GM23248 (cell line): ENCODE measurements around the gene SLC38A5. TPM values are rescaled to one million over a fixed set of nuclear protein-coding genes. Genes with fewer than 3 reads are reported as not detected.

Source experiments
- polyA plus RNA-seq: library from polyadenylated mRNA; unstranded; fragments of >200 nt; fragmentation: Nextera tagmentation; extraction: Ambion mirVana; gene quantifications from 2 replicates; pipeline ENCODE4 v1.2.1, GENCODE V29; 2016
- small RNA-seq: library from RNA; depleted of rRNA; stranded (forward); fragments of <200 nt; gene quantifications from one replicate; pipeline ENCODE3, GENCODE V24; 2014; ENCODE audit warnings: low read depth, low replicate concordance
- total RNA-seq: library from RNA; depleted of rRNA; stranded (reverse); fragments of >200 nt; shearing (Covaris generic); gene quantifications from 2 replicates; pipeline ENCODE4 v1.2.3, GENCODE V29; 2014; rRNA removed

SLC38A5 gene
- total and polyA plus RNA-seq, 2 experiments from 2014 or later: 32.4 to 35.3 TPM

Small RNAs within 50 kb of the gene (small RNA-seq; reads per million reads assigned to genes)
- gene AL606490.4: not detected

Other genes with a start within 250 kb of the SLC38A5 start
- gene SSX1, start 214.9 kb downstream of the SLC38A5 start, total RNA-seq: not detected in 2 replicates
- gene SSX1, start 214.9 kb downstream of the SLC38A5 start, polyA plus RNA-seq: not detected in 2 replicates
- gene SSX3, start 113.6 kb downstream of the SLC38A5 start, total RNA-seq: not detected in 2 replicates
- gene SSX3, start 113.6 kb downstream of the SLC38A5 start, polyA plus RNA-seq: not detected in 2 replicates
- not detected in 2 replicates for gene SSX4, start 86.7 kb downstream of the SLC38A5 start, total RNA-seq
- not detected in 2 replicates for gene SSX4, start 86.7 kb downstream of the SLC38A5 start, polyA plus RNA-seq
- not detected in 2 replicates for gene SSX4B, start 58.3 kb downstream of the SLC38A5 start, total RNA-seq
- gene SSX4B, start 58.3 kb downstream of the SLC38A5 start, polyA plus RNA-seq: not detected in 2 replicates
- 95.2 and 152 TPM in 2 replicates for gene FTSJ1, start 5.9 kb upstream of the SLC38A5 start, total RNA-seq
- 64.9 and 70.6 TPM in 2 replicates for gene FTSJ1, start 5.9 kb upstream of the SLC38A5 start, polyA plus RNA-seq
- 15.4 and 32.2 TPM in 2 replicates for gene PORCN, start 38.7 kb upstream of the SLC38A5 start, total RNA-seq
- gene PORCN, start 38.7 kb upstream of the SLC38A5 start, polyA plus RNA-seq: 20.3 and 22.9 TPM in 2 replicates
- gene EBP, start 51.5 kb upstream of the SLC38A5 start, total RNA-seq: 17.0 and 21.1 TPM in 2 replicates
- 45.0 and 48.3 TPM in 2 replicates for gene EBP, start 51.5 kb upstream of the SLC38A5 start, polyA plus RNA-seq
- 7.9 and 8.2 TPM in 2 replicates for gene TBC1D25, start 69.5 kb upstream of the SLC38A5 start, total RNA-seq
- 8.5 and 8.6 TPM in 2 replicates for gene TBC1D25, start 69.5 kb upstream of the SLC38A5 start, polyA plus RNA-seq
- 188 and 210 TPM in 2 replicates for gene RBM3, start 104.2 kb upstream of the SLC38A5 start, total RNA-seq
- gene RBM3, start 104.2 kb upstream of the SLC38A5 start, polyA plus RNA-seq: 143 and 150 TPM in 2 replicates
- 120 and 149 TPM in 2 replicates for gene WDR13, start 127.2 kb upstream of the SLC38A5 start, total RNA-seq
- gene WDR13, start 127.2 kb upstream of the SLC38A5 start, polyA plus RNA-seq: 89.7 and 92.4 TPM in 2 replicates
- gene WAS, start 213.5 kb upstream of the SLC38A5 start, total RNA-seq: not detected in 2 replicates
- not detected in 2 replicates for gene WAS, start 213.5 kb upstream of the SLC38A5 start, polyA plus RNA-seq
- 6.8 and 8.1 TPM in 2 replicates for gene SUV39H1, start 226.5 kb upstream of the SLC38A5 start, total RNA-seq
- gene SUV39H1, start 226.5 kb upstream of the SLC38A5 start, polyA plus RNA-seq: 6.0 TPM in 2 replicates